HepG2 (cell line): ENCODE results near the gene NAA38. TPM values are rescaled to one million over a fixed set of nuclear protein-coding genes. Genes with fewer than 3 reads are reported as not detected.

Experiments used
- ATAC-seq: fragments of 200-7000 bp; cut with Tn5 transposase; 3 replicates; pipeline ENCODE4 v1.9.1; 2020; ENCODE audit warnings: mild to moderate bottlenecking, moderate library complexity
- BruUV-seq: library from RNA; stranded (reverse); fragments of 400-500 nt; replicated peaks from 2 replicates; lab custom pipeline; 2021; lab: Mats Ljungman, UMichigan
- CTCF ChIA-PET: fragments of 300-600 bp; formaldehyde crosslinking; extraction: SDS; loops from one replicate; lab custom pipeline; 2021; ENCODE audit warnings: low total read pairs, inconsistent platforms, low intra/inter-chr PET ratio; lab: Yijun Ruan, JAX
- POLR2A ChIA-PET: fragments of 350-600 bp; sonication (Branson Sonifier 250); formaldehyde crosslinking; loops from one replicate; lab custom pipeline; 2020; ENCODE audit warnings: antibody characterized with exemption, inconsistent platforms; lab: Yijun Ruan, JAX
- DNase-seq: peaks from one replicate; pipeline ENCODE4 v3.0.0-alpha.2; 2015; ENCODE audit warnings: low spot score
- FAIRE-seq: peaks from 3 replicates; lab custom pipeline; 2011; peaks lifted over from hg19 to GRCh38; lab: Jason Lieb, UNC
- H2AFZ ChIP-seq: one replicate; pipeline ENCODE4 v1.6.1; 2011; ENCODE audit warnings: low read length, inconsistent platforms
- H3K27ac ChIP-seq: fragments of 300-600 bp; 3 replicates; pipeline ENCODE4 v1.8.0; 2011; ENCODE audit warnings: mixed run types, mild to moderate bottlenecking, mixed read lengths, low read length, inconsistent platforms; ENCODE audit not compliant: insufficient read depth; ENCODE audit errors: extremely low read length
- H3K27me3 ChIP-seq, 2 experiments: fragments of 200-600 bp in 1 of 2; 2 replicates in 1 of 2; 3 replicates in 1 of 2; pipeline versions ENCODE4 v1.6.0 to v1.8.0; 2011; ENCODE audit warnings: low read length in 2 of 2, mild to moderate bottlenecking in 2 of 2, moderate library complexity in 2 of 2, inconsistent platforms in 1 of 2; ENCODE audit not compliant: insufficient read depth in 2 of 2, control insufficient read depth in 1 of 2
- H3K36me3 ChIP-seq, 2 experiments: fragments of 200-600 bp in 1 of 2; replicated peaks in 1 of 2; 2 replicates in 1 of 2; 3 replicates in 1 of 2; pipeline versions ENCODE4 v1.5.1 to v1.8.0; 2011; ENCODE audit warnings: low read length in 2 of 2, inconsistent platforms in 1 of 2; ENCODE audit not compliant: insufficient read depth in 2 of 2, control insufficient read depth in 1 of 2
- H3K4me1 ChIP-seq: 2 replicates; pipeline ENCODE4 v1.5.1; 2012; ENCODE audit warnings: low read length, inconsistent platforms; ENCODE audit not compliant: insufficient read depth
- H3K4me2 ChIP-seq: 2 replicates; pipeline ENCODE4 v1.6.0; 2011; ENCODE audit warnings: low read depth, low read length, inconsistent platforms
- H3K4me3 ChIP-seq, 3 experiments: fragments of 200-600 bp in 1 of 3; sonication (generic), shearing (Covaris generic) in 1 of 3; replicated peaks in 1 of 3; 2 replicates each; pipeline ENCODE4 v1.5.1; 2011 to 2016; ENCODE audit warnings: low read length in 3 of 3, inconsistent platforms in 2 of 3, low read depth in 2 of 3, mild to moderate bottlenecking in 2 of 3, control low read depth in 1 of 3, mixed read lengths in 1 of 3; ENCODE audit not compliant: insufficient read depth in 1 of 3
- H3K79me2 ChIP-seq: one replicate; pipeline ENCODE4 v1.6.1; 2011; ENCODE audit warnings: low read length, inconsistent platforms; ENCODE audit not compliant: insufficient read depth
- H3K9ac ChIP-seq: 2 replicates; pipeline ENCODE4 v1.6.0; 2011; ENCODE audit warnings: mild to moderate bottlenecking, low read depth, low read length, inconsistent platforms; ENCODE audit not compliant: insufficient read depth
- H3K9me3 ChIP-seq: 2 replicates; pipeline ENCODE4 v1.5.1; 2012; ENCODE audit warnings: mild to moderate bottlenecking, low read length
- H4K20me1 ChIP-seq: 2 replicates; pipeline ENCODE4 v1.6.0; 2011; ENCODE audit warnings: inconsistent platforms, mild to moderate bottlenecking, low read length, moderate library complexity; ENCODE audit not compliant: insufficient read depth
- AKAP8 ChIP-seq: sonication (generic); formaldehyde crosslinking; IDR thresholded peaks from 2 replicates; pipeline ENCODE4 v1.5.1; 2020; ENCODE audit warnings: mild to moderate bottlenecking, missing genetic modification reagents
- CEBPZ ChIP-seq: IDR thresholded peaks from 2 replicates; pipeline ENCODE4 v1.6.1; 2012; ENCODE audit warnings: low read length, improper control_type of control experiment
- NR2F6 ChIP-seq, 2 experiments: IDR thresholded peaks; 2 replicates each; pipeline ENCODE4 v1.6.1; 2016; ENCODE audit warnings: antibody characterized with exemption in 1 of 2, mild to moderate bottlenecking in 1 of 2
- SCMH1 ChIP-seq: sonication (generic); formaldehyde crosslinking; IDR thresholded peaks from 2 replicates; pipeline ENCODE4 v1.9.0; 2021; ENCODE audit warnings: missing genetic modification reagents, mild to moderate bottlenecking, borderline replicate concordance
- SPEN ChIP-seq: sonication (generic); formaldehyde crosslinking; IDR thresholded peaks from 2 replicates; pipeline ENCODE4 v1.5.1; 2020; ENCODE audit warnings: low read depth, mild to moderate bottlenecking, missing genetic modification reagents
- TRIM24 ChIP-seq: sonication (generic); formaldehyde crosslinking; IDR thresholded peaks from 2 replicates; pipeline ENCODE4 v1.8.0; 2022; ENCODE audit warnings: mild to moderate bottlenecking, missing genetic modification reagents
- ZFP36L1 ChIP-seq: sonication (generic); formaldehyde crosslinking; IDR thresholded peaks from 2 replicates; pipeline ENCODE4 v1.8.0; 2022; ENCODE audit warnings: mild to moderate bottlenecking, missing genetic modification reagents, moderate library complexity
- ZNF264 ChIP-seq: sonication (generic); formaldehyde crosslinking; IDR thresholded peaks from 2 replicates; pipeline ENCODE4 v1.4.0; 2020; ENCODE audit warnings: missing genetic modification reagents
- ZNF468 ChIP-seq: sonication (generic); formaldehyde crosslinking; IDR thresholded peaks from 2 replicates; pipeline ENCODE4 v1.8.0; 2022; ENCODE audit warnings: mild to moderate bottlenecking, moderate library complexity, missing genetic modification reagents
- WGBS: methylation state at CpG from one replicate; pipeline ENCODE4 v1.1.6; 2017; ENCODE audit warnings: low lambda C conversion rate; 5-methylcytosine and 5-hydroxymethylcytosine counted together
- in situ Hi-C: cut with HindIII; loops from 2 replicates; pipeline ENCODE4 v1.10.0; 2017; ENCODE audit warnings: low pct_unique_long_range_greater_than_20kb; ENCODE audit not compliant: extremely low pct_ligation_motif_present
- intact Hi-C: fragments of 100-400 bp; cut with micrococcal nuclease; formaldehyde crosslinking; loops from one replicate; pipeline ENCODE4 v1.10.0; 2022; ENCODE audit not compliant: unreplicated experiment
- polyA plus RNA-seq, 8 experiments: library from polyadenylated mRNA; depleted of rRNA in 3 of 8; stranded (reverse) in 7 of 8; unstranded in 1 of 8; fragments of >200 nt; fragmentation: Illumina TruSeq in 4 of 8; extraction: Trizol in 4 of 8; gene quantifications; 2 replicates each; pipeline versions ENCODE4 v1.2.1 to v1.2.3, GENCODE V29; 2011 to 2016; ENCODE audit warnings: low read depth in 4 of 8, missing spikeins in 1 of 8, mixed read lengths in 1 of 8; ENCODE audit not compliant: insufficient read depth in 1 of 8
- total RNA-seq, 5 experiments: library from RNA; depleted of rRNA; stranded (reverse); fragments of >200 nt; fragmentation: Illumina TruSeq; extraction: Trizol; gene quantifications; 2 replicates each; pipeline ENCODE4 v1.2.3, GENCODE V29; 2016; ENCODE audit warnings: low read depth in 1 of 5
- TF ChIP-seq, protein P1 (sequence below): sonication (generic); formaldehyde crosslinking; IDR thresholded peaks from 2 replicates; pipeline ENCODE4 v1.4.0; 2020; ENCODE audit warnings: mild to moderate bottlenecking, missing genetic modification reagents
- TF ChIP-seq, protein P2 (sequence below): sonication (generic); formaldehyde crosslinking; IDR thresholded peaks from 2 replicates; pipeline ENCODE4 v1.4.0; 2020; ENCODE audit warnings: missing genetic modification reagents
- TF ChIP-seq, protein P3 (sequence below): IDR thresholded peaks from 2 replicates; pipeline ENCODE4 v1.6.1; 2018; ENCODE audit warnings: missing genetic modification reagents, mild to moderate bottlenecking, missing compliant biosample characterization

NAA38 gene
- total and polyA plus RNA-seq, 2 of the 13 experiments (the other 11 are each of a cell fraction or from before 2014, with no cell fraction given): 46.9 to 91.6 TPM

- Histone ChIP-seq H3K27ac (peak overlapping the region; percentile 94), H3K4me1 (peaks cover 62% of the 10 kb centered on the region), H2AFZ (peak overlapping the region; percentile 75), H3K4me3 (peak overlapping the region; percentile 70 to 83 (median 83)), H3K4me2 (peak overlapping the region; percentile 98), H3K27me3 (no peaks in the 10 kb centered on the region; a peak in 1 of 5 replicates), H3K36me3 (no peaks in the 10 kb centered on the region), H3K9ac (peak overlapping the region; percentile 80), H3K9me3 (no peaks in the 10 kb centered on the region), H3K79me2 (peaks cover 8% of the 10 kb centered on the region), H4K20me1 (no peaks in the 10 kb centered on the region)
- ChIA-PET POLR2A (interaction anchor here (1.2 kb wide), 1 partner anchor 813 kb away, joined by 3 read pairs; no protein-coding TSS in a partner anchor), CTCF (interaction anchor here (2.0 to 3.3 kb wide), 2 partner anchors 36 to 39 kb away, joined by 9 read pairs; no protein-coding TSS in a partner anchor)
- BruUV-seq: TSS peak; percentile 41
- in situ Hi-C loops (loop anchor here (5.0 kb wide), 1 partner anchor 39 kb away; no protein-coding TSS in a partner anchor), intact Hi-C loops (no loop called here)
- DNase-seq (peak; percentile 52), ATAC-seq (peak; percentile 64), FAIRE-seq (peak; percentile 70)
- 1% methylated on average over 13 of the region's 20 CpGs for WGBS
- no peak for TF ChIP-seq ZNF264
- TF ChIP-seq ZNF468 (CRISPR knock-in tag): no peak
- 0 out of 2 replicates have a peak, but pooled peaks have one; percentile 2 for TF ChIP-seq SPEN (CRISPR knock-in tag)
- TF ChIP-seq, protein P1, sequence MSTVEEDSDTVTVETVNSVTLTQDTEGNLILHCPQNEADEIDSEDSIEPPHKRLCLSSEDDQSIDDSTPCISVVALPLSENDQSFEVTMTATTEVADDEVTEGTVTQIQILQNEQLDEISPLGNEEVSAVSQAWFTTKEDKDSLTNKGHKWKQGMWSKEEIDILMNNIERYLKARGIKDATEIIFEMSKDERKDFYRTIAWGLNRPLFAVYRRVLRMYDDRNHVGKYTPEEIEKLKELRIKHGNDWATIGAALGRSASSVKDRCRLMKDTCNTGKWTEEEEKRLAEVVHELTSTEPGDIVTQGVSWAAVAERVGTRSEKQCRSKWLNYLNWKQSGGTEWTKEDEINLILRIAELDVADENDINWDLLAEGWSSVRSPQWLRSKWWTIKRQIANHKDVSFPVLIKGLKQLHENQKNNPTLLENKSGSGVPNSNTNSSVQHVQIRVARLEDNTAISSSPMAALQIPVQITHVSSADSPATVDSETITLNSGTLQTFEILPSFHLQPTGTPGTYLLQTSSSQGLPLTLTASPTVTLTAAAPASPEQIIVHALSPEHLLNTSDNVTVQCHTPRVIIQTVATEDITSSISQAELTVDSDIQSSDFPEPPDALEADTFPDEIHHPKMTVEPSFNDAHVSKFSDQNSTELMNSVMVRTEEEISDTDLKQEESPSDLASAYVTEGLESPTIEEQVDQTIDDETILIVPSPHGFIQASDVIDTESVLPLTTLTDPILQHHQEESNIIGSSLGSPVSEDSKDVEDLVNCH: no peak
- TF ChIP-seq ZFP36L1 (CRISPR knock-in tag): no peak
- TF ChIP-seq CEBPZ: no peak
- TF ChIP-seq TRIM24 (CRISPR knock-in tag): no peak
- TF ChIP-seq AKAP8 (CRISPR knock-in tag): no peak
- TF ChIP-seq, protein P2, sequence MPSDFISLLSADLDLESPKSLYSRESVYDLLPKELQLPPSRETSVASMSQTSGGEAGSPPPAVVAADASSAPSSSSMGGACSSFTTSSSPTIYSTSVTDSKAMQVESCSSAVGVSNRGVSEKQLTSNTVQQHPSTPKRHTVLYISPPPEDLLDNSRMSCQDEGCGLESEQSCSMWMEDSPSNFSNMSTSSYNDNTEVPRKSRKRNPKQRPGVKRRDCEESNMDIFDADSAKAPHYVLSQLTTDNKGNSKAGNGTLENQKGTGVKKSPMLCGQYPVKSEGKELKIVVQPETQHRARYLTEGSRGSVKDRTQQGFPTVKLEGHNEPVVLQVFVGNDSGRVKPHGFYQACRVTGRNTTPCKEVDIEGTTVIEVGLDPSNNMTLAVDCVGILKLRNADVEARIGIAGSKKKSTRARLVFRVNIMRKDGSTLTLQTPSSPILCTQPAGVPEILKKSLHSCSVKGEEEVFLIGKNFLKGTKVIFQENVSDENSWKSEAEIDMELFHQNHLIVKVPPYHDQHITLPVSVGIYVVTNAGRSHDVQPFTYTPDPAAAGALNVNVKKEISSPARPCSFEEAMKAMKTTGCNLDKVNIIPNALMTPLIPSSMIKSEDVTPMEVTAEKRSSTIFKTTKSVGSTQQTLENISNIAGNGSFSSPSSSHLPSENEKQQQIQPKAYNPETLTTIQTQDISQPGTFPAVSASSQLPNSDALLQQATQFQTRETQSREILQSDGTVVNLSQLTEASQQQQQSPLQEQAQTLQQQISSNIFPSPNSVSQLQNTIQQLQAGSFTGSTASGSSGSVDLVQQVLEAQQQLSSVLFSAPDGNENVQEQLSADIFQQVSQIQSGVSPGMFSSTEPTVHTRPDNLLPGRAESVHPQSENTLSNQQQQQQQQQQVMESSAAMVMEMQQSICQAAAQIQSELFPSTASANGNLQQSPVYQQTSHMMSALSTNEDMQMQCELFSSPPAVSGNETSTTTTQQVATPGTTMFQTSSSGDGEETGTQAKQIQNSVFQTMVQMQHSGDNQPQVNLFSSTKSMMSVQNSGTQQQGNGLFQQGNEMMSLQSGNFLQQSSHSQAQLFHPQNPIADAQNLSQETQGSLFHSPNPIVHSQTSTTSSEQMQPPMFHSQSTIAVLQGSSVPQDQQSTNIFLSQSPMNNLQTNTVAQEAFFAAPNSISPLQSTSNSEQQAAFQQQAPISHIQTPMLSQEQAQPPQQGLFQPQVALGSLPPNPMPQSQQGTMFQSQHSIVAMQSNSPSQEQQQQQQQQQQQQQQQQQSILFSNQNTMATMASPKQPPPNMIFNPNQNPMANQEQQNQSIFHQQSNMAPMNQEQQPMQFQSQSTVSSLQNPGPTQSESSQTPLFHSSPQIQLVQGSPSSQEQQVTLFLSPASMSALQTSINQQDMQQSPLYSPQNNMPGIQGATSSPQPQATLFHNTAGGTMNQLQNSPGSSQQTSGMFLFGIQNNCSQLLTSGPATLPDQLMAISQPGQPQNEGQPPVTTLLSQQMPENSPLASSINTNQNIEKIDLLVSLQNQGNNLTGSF (CRISPR knock-in tag): no peak
- TF ChIP-seq SCMH1 (CRISPR knock-in tag): no peak
- TF ChIP-seq NR2F6 (IDR thresholded peaks at IDR 0.05): no peak
- TF ChIP-seq NR2F6 (CRISPR knock-in tag; IDR thresholded peaks at IDR 0.05): no peak
- TF ChIP-seq, protein P3, sequence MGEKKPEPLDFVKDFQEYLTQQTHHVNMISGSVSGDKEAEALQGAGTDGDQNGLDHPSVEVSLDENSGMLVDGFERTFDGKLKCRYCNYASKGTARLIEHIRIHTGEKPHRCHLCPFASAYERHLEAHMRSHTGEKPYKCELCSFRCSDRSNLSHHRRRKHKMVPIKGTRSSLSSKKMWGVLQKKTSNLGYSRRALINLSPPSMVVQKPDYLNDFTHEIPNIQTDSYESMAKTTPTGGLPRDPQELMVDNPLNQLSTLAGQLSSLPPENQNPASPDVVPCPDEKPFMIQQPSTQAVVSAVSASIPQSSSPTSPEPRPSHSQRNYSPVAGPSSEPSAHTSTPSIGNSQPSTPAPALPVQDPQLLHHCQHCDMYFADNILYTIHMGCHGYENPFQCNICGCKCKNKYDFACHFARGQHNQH (CRISPR knock-in tag): no peak
These were observed 1.1 kb upstream of the NAA38 start for GRCh38 chr17:7858522-7858810.
